HG02870 (cell line): ENCODE results near the gene ADPGK.

Experiments used
- ATAC-seq: cut with Tn5 transposase; IDR thresholded peaks from one replicate; pipeline ENCODE4 v1.9.1; 2021; ENCODE audit warnings: mild to moderate bottlenecking, moderate library complexity; ENCODE audit not compliant: unreplicated experiment

The ADPGK gene

DNA sequence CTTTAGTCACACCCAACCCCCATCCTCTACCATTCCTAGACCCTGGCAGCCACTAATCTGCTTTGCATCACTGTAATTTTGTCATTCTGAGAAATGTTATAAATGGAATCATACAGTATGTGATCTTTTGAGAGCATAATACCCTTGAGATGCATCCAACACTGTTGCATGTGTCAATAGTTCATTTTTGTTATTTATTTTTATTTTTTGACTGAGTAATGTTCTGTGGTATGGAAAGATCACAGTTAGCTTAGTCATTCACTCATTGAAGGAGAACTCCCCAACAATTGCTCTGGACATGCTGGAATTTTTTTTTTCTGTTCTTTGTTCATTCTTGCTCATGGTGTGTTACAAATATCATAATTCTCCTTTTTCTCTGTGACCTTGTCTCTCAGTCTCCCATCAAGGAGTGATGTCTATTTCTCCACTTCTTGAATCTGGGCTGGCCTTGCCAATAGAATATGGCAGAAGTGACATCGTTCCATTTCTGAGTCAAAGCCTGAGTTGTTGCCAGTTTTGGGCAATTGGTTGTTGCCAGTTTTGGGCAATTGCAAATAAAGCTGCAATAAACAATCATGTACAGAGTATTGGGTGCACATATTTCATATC, 6.8 kb upstream of the ADPGK start:
- no peak for ATAC-seq

DNA sequence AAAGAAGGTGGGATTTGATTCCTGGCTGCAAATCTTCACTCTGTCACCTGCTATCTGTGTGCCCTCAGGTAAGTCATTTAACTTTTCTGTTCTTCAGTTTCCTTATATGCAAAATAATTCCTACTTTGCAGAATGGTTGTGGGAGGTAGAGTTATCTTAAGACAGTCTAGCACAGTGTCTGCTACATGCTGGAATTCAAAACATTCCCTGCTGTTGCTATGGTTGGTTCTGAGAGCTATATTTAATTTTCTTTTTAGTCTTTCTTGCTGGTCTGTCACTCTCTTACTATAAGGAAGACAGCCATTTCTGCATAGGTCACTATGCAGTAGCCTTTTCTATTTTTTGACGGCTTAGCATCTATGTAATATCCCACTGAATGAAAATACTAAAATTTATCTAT, 4.0 kb upstream of the ADPGK start:
- ATAC-seq, result no peak

DNA sequence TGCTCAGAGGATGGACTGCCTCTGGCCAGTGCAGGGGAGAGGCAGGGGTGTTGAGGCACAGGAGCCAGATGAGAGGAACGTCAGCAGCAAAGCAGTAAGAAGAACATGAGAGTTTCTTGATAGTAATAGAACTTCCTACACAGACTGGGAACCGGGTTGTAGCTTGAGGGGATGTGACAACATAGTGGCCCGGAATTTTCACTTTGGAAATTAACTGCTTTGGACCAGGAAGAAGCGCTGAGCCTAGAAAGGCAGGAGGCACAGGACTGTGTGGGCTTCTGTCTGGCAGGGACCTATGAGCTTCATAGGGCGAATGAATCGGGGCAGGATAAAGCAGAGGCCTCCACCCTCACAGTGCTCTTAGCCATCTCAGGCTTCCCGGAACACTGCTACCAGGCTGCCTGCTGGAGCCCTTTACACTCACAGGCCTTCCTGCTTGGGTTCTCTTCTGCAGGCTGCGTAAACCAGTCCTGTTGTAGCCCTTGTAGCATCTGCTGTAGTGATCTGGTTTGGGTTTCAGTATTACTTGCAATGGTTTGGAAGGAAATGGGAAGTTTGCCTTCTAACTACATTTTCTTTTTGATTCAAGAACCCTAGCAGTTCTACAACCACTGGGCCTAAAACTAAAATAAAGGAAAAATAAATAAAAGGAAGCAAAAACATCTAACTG, 3.3 kb upstream of the ADPGK start:
- ATAC-seq, result no peak

DNA sequence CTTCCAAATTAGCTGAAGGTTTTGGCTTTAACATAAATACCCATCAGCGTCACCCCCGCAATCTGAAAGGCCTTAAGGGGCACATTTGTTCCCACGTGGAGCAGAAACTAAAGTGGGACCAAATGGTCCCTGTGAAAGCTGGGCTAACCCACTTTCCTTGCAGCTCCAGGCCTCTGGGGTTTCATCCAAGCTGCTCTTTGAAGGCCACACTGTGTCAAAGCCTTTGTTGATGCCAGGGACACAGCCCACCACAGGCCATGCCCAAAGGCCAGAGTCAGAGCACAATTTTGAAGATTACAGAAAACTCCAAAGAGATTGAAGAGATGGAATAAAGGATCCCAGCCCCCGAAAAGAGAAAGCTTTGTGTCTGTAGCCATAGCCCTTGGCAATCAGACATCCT, 2.7 kb upstream of the ADPGK start:
- no peak for ATAC-seq

DNA sequence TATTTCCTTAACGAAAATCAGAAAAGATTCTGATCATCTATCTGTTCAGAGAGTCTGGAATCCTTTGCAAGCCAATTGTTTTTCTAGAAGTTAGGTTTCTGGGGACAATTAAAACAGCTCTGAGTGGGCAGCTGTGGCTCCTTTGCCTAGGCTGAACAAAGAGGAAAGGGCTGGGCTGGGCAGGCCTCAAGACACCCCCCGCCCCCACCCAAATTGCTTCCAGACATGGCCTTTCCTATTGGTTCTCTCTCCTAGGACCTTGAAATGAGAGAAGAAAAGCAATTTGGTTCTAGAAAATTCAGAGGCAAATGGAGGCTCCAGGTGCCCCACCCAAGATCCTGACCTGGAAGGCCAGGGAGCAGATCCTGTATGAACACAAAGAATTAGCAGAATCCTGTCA, 2.3 kb upstream of the ADPGK start:
- ATAC-seq, result no peak

DNA sequence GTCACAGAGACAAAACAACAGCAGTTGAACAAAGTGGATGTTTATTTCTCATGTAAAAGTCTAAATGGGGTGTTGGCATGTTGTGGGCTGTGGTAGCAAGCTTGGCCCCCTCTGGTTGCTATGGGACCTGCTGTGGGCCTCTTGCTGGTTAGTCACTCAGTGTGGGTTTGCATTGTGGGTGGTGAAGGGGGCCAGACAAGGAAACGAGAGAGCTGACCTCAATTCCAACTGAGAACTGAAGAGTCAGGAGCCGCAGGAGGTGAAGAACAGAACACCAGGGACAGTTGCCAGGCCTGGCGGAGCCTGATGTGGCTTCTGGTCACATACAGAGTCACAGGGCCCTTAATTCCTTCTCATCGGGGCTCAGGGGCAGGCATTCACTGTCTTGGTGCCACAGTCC, 1.9 kb upstream of the ADPGK start:
- ATAC-seq, result no peak

DNA sequence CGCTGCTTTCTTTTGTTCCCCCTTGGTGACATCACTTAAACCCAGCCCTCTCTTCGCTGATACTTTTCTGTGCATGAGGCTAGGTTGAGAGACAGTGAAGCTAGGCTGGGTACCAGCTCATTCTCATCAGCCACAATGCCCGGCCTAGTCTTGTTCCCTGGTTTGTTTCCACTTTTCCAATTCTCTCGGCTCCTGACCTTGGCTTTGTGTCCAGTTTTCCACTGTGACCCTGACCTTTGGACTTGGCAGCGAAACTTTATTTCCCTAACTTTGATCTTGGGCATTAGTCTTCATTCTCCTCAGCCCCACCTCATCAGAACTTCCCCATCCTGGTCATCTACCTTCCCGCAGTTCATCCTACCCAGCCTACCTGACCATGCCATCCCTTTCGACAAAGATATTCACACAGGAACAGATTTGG, 908 bp upstream of the ADPGK start:
- ATAC-seq, result no peak

DNA sequence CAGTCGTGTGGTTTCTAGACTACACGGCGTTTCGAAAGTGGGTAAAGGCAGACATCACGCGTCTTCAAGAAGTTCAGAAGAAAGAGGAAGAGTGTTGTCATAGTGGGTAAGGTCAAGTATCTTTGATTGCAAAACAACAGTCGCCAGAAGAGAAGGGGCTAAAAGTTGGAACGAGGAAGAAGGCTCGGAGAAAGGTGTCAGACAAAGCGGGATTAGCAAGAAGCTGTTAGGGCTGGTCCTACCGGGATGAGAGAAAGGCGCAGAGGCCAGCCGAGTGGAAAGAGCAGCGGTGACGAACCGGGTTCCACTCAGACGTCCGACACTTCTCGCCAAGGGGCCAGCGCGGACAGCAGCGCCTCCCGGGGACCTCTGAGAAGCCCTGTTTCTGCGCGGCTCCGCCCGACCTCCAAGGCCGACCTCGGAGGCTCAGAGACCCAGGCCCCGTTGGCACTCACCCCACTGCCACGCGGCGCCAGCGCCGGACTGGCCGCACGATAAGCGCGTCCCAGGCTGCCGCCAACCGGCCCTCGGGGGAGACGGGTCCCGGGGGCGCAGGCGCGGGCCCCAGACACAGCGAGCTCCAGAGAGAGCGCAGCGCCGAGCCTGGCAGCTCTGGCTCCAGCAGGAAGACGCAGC, 436 bp downstream of the ADPGK start:
- peak; percentile 37 for ATAC-seq

DNA sequence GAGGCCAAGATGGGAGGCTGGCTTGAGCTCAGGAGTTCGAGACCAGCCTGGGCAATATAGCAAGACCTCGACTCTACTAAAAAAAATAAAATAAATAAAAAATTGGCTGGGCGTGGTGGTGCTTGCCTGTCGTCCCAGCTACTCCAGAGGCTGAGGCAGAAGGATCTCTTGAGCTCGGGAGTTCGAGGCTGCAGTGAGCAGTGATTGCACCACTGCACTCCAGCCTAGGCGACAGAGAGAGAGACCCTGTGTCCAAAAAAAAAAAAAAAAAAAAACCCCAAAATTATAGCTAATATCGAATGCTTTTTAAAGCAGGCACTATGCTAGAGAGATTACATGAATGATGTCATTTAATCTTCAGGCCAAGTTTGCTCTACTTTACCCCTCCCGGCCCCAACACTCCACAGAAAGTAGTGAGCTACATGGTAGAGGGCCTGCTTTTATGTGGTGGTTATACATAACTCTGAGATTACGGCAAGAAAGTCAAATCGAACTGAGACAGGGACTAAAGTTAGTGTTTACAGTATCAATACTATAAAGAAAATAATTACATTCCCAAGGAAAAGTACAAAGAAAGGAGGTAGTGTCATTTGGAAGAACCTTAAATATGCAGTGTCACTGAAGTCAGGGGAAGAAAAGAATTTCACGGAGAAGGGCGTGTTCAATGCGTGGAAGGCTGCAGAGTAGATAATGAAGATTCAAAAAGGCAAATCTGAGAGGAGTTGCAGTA, 1.1 kb downstream of the ADPGK start:
- ATAC-seq, result no peak

DNA sequence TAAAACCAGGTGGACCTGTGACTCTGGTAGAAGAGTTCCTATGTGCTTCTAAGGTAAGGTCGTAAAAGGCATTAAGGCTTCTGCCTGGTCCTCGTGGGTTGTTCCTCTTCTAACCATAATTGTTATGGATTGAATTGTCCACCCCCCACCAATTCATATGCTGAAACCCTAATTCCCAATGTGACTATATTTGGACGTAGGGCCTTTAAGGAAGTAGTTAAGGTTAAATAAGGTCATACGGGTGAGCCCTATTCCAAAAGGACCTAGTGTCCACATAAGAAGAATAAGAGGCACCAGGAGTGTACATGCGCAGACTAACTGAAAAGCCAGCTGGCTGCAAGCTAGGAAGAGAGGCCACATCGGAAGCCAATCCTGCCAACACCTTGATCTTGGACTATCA, 1.9 kb downstream of the ADPGK start:
- no peak for ATAC-seq

DNA sequence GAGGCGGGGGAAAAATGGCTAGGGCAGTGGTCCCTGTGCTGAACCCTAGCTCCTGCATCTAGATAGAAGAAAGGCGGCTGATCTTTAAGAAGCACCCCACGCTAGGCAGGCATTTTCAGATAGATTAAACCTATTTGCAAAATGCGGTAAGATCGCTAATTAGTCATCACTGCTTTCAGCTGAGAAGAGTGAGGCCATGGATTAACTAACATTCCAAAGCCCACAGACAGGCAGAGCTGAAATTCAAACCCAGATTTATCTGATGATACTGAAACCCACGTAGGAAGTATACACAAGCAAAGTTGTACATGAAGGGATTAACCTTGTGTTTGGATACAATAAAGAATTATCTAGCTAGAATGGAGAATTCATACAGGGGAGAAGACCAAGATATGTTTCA, 4.8 kb downstream of the ADPGK start:
- ATAC-seq, result no peak

DNA sequence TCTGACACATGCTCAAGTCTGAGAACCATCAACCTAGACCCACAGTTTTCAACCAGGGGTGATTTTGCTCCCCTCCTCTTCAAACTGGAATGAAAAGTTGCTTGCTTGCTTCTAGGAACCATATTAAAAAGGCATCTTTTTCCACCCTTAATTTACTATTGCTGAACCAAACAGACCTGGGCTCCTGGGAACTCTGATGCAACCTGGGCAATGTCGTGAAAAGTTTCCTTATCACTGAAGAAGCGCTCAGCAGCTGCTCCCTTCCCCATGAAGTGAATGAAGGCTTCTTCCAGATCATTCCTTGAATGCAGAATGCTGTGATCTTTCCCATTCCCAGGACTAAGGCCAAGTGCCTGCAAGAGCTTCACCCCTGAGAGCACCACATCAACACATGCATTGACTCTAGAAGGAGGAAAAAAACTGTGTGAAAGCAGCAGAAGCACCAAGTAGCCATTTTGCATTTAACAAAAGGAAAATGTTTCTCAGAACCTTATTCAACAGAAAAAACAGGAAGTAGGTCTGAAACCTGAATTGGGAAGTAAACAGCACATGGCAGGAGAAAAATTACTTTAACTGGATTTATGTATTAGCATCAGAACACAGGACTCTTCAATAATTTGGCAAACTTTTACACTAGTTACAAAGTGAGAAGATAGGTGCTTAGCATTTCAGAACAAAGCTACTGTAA, 8.7 kb downstream of the ADPGK start:
- ATAC-seq, result no peak

DNA sequence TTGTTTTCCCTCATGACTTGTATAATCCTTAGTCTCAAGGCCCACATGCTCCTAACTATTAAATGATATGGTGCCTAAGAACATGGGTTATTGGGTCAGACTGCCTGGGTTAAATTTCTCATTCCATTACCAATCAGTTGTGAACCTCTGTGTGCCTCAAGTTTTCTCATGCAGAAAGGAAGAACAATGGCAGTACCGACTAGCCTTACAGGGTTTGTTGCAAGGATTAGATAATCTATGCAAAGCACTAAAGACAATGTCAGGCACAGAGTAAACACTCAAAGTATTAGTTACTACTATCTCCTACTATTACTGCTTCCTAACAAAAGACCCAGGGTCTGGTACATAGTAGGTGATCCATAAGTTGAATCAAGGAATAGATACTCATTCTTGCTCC, 12.2 kb downstream of the ADPGK start:
- ATAC-seq, result no peak

DNA sequence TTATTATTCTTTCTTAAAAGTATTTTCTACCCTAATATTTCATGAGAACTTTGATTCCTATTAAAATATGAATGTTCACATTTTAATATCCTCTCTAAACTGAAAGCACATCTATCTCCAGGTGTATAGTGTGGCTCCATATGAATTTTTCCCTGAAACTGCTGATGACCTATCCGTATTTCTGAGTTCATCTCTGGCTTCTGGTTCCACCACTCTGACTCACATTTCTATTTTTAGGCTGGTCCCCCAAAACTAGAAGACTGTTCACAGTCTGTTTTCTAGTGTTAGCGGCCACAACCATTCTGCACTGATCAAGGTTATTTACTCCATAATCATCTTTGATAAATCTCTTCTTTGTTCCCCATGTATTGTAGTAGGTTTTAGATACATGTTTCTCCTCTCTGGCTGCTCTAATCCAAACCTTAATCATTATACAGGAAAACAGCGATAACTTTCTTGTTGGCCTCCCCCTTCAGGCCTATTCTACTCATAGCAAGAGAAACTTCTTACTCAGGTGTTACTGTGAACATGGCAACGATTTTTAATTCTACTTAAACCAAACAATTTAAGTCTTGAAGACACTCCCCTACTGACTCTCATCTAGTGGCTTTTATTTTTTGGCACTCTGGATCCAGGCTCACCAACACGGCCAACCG, 12.8 kb downstream of the ADPGK start:
- ATAC-seq, result no peak

DNA sequence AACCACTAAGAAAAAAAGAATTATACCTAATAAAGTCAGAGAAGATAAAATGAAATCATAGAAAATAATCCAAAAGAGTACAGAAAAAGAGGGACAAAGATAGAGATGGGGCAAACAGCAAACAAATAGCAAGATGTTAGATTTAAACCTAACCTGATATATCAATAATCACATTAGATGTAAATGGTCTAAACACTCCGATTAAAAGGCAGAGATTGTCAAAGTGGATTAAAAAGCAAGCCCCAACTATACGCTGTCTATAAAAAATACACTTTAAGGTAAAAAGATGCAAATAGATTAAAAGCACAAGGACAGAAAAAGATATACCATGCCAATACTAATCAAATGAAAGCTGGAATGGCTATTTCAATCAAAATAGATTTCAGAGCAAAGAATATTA, 16.8 kb downstream of the ADPGK start:
- no peak for ATAC-seq

DNA sequence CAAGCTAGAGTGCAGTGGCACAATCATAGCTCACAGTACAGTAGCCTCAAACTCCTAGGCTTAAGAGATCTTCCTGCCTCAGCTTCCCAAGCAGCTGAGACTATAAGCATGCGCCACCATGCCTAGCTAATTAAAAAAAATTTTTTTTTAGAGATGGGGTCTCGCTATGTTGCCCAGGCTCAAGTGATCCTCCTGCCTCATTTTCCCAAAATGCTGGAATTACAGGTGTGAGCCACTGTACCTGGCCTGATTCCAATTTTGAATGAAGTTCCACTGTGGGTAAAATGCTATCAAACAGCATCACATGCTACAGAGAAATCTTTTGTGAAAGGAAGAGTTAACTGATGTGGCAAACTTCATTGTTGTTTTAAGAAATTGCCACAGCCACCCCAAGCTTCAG, 17.5 kb downstream of the ADPGK start:
- no peak for ATAC-seq

DNA sequence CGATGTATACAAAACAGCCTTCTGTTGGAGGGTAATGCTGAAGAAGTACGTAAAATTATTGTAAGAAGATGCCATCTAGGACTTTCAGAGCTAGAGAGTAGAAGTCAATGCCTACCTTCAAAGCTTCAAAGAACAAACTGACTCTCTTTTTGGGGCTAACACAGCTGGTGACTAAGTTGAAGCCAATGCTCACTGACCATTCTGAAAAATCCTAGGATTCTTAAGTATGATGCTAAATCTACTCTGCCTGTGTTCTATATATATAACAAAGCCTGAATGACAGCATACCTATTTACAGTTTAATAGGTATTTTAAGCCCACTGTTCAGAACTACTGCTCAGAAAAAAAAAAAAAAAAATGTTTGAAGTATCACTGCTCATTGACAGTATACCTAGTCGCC, 18.9 kb downstream of the ADPGK start:
- ATAC-seq, result no peak

DNA sequence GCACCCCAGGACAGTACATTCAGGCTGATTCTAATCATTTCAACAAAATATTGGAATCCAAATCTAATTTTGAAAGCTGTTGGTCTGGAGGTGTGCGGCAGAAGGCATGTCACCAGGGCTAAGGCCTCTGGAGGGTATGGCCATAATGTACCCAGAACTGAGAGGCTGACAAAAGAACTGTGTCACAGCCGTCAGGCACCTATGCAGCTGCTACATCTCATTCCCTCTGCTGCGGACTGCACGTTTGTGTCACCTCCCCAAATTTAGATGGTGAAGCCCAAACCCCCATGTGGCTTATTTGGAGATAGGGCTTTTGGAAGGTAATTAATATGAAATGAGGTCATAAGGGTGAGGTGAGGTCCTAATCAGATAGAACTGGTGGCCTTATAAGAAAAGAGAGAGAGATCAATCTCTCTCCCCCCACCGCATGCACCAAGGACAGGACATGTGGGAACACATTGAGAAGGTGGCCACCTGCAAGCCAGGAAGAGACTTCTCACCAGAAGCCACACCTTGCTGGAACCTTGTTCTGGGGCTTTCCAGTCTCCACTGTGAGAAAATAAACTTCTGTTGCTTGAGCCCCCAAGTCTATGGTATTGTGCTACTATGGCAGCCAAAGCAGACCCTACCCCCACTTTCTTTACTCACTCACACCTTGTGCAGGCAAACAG, 22.8 kb downstream of the ADPGK start:
- ATAC-seq, result no peak

DNA sequence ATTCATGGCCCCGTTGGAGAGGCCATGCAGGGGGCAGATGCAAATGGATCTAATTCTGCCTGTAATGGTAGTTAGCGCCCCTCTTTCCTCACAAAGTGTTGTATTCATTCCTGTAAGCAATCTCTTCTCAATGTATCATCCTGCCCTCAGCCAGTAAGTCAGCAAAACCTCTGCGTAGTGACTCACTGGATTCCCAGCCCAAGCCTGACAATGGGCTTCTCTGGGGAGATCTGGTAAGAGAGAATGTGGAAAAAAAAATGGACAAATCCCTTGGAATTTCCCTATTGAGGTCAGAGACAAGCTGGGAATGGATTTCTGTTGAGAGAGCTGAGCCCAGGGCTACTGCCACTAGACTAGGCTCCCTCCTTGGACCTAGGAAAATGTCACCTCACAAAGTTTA, 25.4 kb downstream of the ADPGK start:
- no peak for ATAC-seq

DNA sequence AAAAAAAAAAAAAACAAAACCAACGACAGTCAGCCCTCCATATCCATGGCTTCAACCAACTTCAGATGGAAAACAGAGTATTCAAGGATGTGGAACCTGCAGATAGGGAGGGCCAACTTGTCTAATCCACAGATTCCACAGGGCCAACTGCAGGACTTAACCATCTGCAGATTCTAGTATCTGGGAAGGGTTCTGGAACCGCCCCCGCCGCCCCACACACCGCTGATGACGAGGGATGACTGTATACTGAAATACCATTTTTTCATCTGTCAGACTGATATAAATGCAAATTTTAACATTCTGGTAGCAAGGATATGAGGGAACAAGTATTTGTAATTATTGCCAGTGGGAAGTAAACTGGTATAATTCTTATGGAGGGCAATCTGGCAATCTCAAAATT, 29.5 kb downstream of the ADPGK start:
- no peak for ATAC-seq
